Measurements from ENCODE around the gene CITED4. TPM values are rescaled to one million over a fixed set of nuclear protein-coding genes. Genes with fewer than 3 reads are reported as not detected.

Gene CITED4
- polyA plus RNA-seq, 1 of the 3 experiments (the other 2 are of a cell fraction): 10.1 TPM

- no peak for DNase-seq
- H3K27ac ChIP-seq (ENCODE audit: low read depth in 2 of 2, low read length in 1 of 2): peak overlapping the region in 1 of 2 experiments; percentile 30; a peak in 1 of 4 replicates
- H3K9ac ChIP-seq: no peak overlapping the region
- no peaks in the 10 kb centered on the region for H4K20me1 ChIP-seq (ENCODE audit: insufficient read depth)
- no peaks in the 10 kb centered on the region for H3K79me2 ChIP-seq (ENCODE audit: insufficient read depth)
- peaks cover 3% of the 10 kb centered on the region for H3F3A ChIP-seq (replicated peaks; ENCODE audit: insufficient read depth)
- H3K4me2 ChIP-seq: 0 out of 2 replicates have a peak overlapping the region, but pooled peaks have one; percentile 15
- TF ChIP-seq RFX5 (IDR thresholded peaks at IDR 0.05; ENCODE audit: low read length) (no peak), FOXJ3 (CRISPR knock-in tag; IDR thresholded peaks at IDR 0.05) (no peak), NFIC (IDR thresholded peaks at IDR 0.05; ENCODE audit: borderline replicate concordance) (no peak)
- TF ChIP-seq, protein P1, sequence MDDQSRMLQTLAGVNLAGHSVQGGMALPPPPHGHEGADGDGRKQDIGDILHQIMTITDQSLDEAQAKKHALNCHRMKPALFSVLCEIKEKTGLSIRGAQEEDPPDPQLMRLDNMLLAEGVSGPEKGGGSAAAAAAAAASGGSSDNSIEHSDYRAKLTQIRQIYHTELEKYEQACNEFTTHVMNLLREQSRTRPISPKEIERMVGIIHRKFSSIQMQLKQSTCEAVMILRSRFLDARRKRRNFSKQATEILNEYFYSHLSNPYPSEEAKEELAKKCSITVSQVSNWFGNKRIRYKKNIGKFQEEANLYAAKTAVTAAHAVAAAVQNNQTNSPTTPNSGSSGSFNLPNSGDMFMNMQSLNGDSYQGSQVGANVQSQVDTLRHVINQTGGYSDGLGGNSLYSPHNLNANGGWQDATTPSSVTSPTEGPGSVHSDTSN (IDR thresholded peaks at IDR 0.05): no peak
- no peaks in the 10 kb centered on the region for H3K36me3 ChIP-seq (replicated peaks in 1 of 2; ENCODE audit: control insufficient read depth in 1 of 2, insufficient read depth in 2 of 2, low read length in 1 of 2)
- no peaks in the 10 kb centered on the region for H3K9me2 ChIP-seq
- CTCF ChIA-PET: interaction anchor here (1.0 to 1.9 kb wide), 4 partner anchors 10 to 239 kb away, joined by 3 to 6 read pairs (median 4); no protein-coding TSS in a partner anchor
- POLR2A ChIA-PET: no interaction called here
- peaks cover 12 to 24% of the 10 kb centered on the region in 2 experiments; a peak in 2 of 4 replicates for H3K4me1 ChIP-seq (ENCODE audit: control insufficient read depth in 1 of 2, insufficient read depth in 2 of 2, low read depth in 1 of 2, low read length in 1 of 2)
- 0 out of 2 replicates have a peak overlapping the region, but pooled peaks have one; percentile 14 for H2AFZ ChIP-seq (ENCODE audit: low read depth)
- no peak overlapping the region for H3K4me3 ChIP-seq (ENCODE audit: low read depth in 2 of 2, low read length in 1 of 2)
- H3K27me3 ChIP-seq (ENCODE audit: insufficient read depth): no peaks in the 10 kb centered on the region
- no peaks in the 10 kb centered on the region for H3K9me3 ChIP-seq
- 75% methylated on average over 15 of the region's 18 CpGs for WGBS (ENCODE audit: low lambda C conversion rate)
Observed at GRCh38 chr1:40824591-40825434, 37.4 kb downstream of the CITED4 start.

DNA sequence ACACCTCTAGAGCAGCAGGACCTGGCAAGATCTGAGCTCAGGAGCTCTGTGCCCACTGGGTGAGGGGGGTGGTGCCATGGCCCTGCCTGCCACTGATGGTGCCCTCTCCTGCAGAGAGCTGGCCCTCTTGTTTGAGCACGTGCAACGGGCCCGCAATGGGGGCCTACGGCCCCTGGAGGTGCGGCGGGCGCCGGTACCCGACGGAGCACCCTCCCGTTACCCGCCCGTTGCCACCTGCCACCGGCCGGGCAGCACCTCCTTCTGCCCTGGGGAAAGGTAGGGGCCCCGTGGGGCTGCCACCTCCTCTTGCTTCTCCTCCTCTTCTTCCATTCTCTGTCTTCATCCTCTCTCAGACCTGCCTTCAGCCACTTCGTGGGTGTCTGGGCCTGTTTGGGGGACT lies 38.2 kb downstream of the CITED4 start:
- H3K9me2 ChIP-seq: no peaks in the 10 kb centered on the region
- H3K9me3 ChIP-seq: no peaks in the 10 kb centered on the region
- CTCF ChIA-PET: interaction anchor here (0.9 to 1.9 kb wide), 3 partner anchors 24 to 50 kb away, joined by 3 to 6 read pairs (median 6); no protein-coding TSS in a partner anchor
- H3K27ac ChIP-seq (ENCODE audit: low read depth in 2 of 2, low read length in 1 of 2): no peak overlapping the region
- no peaks in the 10 kb centered on the region for H3K79me2 ChIP-seq (ENCODE audit: insufficient read depth)
- no peaks in the 10 kb centered on the region for H3K36me3 ChIP-seq (replicated peaks in 1 of 2; ENCODE audit: control insufficient read depth in 1 of 2, insufficient read depth in 2 of 2, low read length in 1 of 2)
- no peak overlapping the region for H3K4me3 ChIP-seq (ENCODE audit: low read depth in 2 of 2, low read length in 1 of 2)
- POLR2A ChIA-PET: no interaction called here
- no peak overlapping the region for H3K4me2 ChIP-seq
- peaks cover 3% of the 10 kb centered on the region for H3F3A ChIP-seq (replicated peaks; ENCODE audit: insufficient read depth)
- no peak for TF ChIP-seq SIN3A (IDR thresholded peaks at IDR 0.05; ENCODE audit: borderline replicate concordance, low read depth, low read length)
- no peak overlapping the region for H3K9ac ChIP-seq
- WGBS (ENCODE audit: low lambda C conversion rate): 70% methylated on average over 6 of the region's 17 CpGs
- peaks cover 12 to 24% of the 10 kb centered on the region in 2 experiments; a peak in 2 of 4 replicates for H3K4me1 ChIP-seq (ENCODE audit: control insufficient read depth in 1 of 2, insufficient read depth in 2 of 2, low read depth in 1 of 2, low read length in 1 of 2)
- H2AFZ ChIP-seq (ENCODE audit: low read depth): no peak overlapping the region
- H4K20me1 ChIP-seq (ENCODE audit: insufficient read depth): no peaks in the 10 kb centered on the region
- no peaks in the 10 kb centered on the region for H3K27me3 ChIP-seq (ENCODE audit: insufficient read depth)
- no peak for DNase-seq

DNA sequence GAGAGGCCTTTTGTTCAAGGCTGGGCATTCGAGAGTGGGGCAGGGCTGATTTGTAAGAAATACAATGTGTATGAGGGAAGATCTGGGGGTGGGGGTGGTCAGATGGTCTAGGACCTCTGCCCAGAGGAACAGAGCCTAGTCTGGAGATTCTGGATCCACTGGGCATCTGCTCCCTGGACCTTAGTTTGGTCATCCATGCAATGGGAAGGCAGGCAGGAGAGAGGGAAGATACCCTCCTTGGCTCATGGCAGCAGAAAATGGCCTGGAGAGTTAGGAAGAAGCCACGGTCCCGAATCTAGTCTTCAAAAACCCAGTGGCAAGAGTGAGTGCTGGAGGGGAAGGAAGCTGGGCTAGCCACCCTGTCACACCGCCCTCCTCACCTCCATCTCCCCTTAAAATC lies 38.8 kb downstream of the CITED4 start:
- H3K79me2 ChIP-seq (ENCODE audit: insufficient read depth): no peaks in the 10 kb centered on the region
- no peaks in the 10 kb centered on the region for H3K9me2 ChIP-seq
- no peak for DNase-seq
- ChIA-PET CTCF (interaction anchor here (0.9 kb wide), 1 partner anchor 26 kb away, joined by 6 read pairs; no protein-coding TSS in a partner anchor), POLR2A (no interaction called here)
- no peak overlapping the region for H3K4me2 ChIP-seq
- peaks cover 3% of the 10 kb centered on the region for H3F3A ChIP-seq (replicated peaks; ENCODE audit: insufficient read depth)
- no peak overlapping the region for H3K4me3 ChIP-seq (ENCODE audit: low read depth in 2 of 2, low read length in 1 of 2)
- H2AFZ ChIP-seq (ENCODE audit: low read depth): no peak overlapping the region
- peaks cover 12 to 24% of the 10 kb centered on the region in 2 experiments; a peak in 2 of 4 replicates for H3K4me1 ChIP-seq (ENCODE audit: control insufficient read depth in 1 of 2, insufficient read depth in 2 of 2, low read depth in 1 of 2, low read length in 1 of 2)
- no peaks in the 10 kb centered on the region for H3K27me3 ChIP-seq (ENCODE audit: insufficient read depth)
- 87% methylated on average over 4 of the region's 4 CpGs for WGBS (ENCODE audit: low lambda C conversion rate)
- no peaks in the 10 kb centered on the region for H3K9me3 ChIP-seq
- H3K9ac ChIP-seq: no peak overlapping the region
- no peaks in the 10 kb centered on the region for H3K36me3 ChIP-seq (replicated peaks in 1 of 2; ENCODE audit: control insufficient read depth in 1 of 2, insufficient read depth in 2 of 2, low read length in 1 of 2)
- H4K20me1 ChIP-seq (ENCODE audit: insufficient read depth): no peaks in the 10 kb centered on the region
- no peak overlapping the region for H3K27ac ChIP-seq (ENCODE audit: low read depth in 2 of 2, low read length in 1 of 2)
- no peak for TF ChIP-seq FOSL2 (IDR thresholded peaks at IDR 0.05; ENCODE audit: borderline replicate concordance, low read depth)
- TF ChIP-seq RFX5 (IDR thresholded peaks at IDR 0.05; ENCODE audit: low read length): no peak
- TF ChIP-seq, protein P1 (IDR thresholded peaks at IDR 0.05): no peak
- TF ChIP-seq NFIC (IDR thresholded peaks at IDR 0.05; ENCODE audit: borderline replicate concordance): no peak
- TF ChIP-seq POLR2AphosphoS5 (IDR thresholded peaks at IDR 0.05; ENCODE audit: low read depth, low read length): no peak
- no peak for TF ChIP-seq SIN3A (IDR thresholded peaks at IDR 0.05; ENCODE audit: borderline replicate concordance, low read depth, low read length)
- TF ChIP-seq MXI1 (IDR thresholded peaks at IDR 0.05; ENCODE audit: low read depth, low read length): no peak
- TF ChIP-seq, protein P2, sequence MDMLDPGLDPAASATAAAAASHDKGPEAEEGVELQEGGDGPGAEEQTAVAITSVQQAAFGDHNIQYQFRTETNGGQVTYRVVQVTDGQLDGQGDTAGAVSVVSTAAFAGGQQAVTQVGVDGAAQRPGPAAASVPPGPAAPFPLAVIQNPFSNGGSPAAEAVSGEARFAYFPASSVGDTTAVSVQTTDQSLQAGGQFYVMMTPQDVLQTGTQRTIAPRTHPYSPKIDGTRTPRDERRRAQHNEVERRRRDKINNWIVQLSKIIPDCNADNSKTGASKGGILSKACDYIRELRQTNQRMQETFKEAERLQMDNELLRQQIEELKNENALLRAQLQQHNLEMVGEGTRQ (IDR thresholded peaks at IDR 0.05; ENCODE audit: borderline replicate concordance, low read depth, low read length): no peak
- no peak for TF ChIP-seq FOXJ3 (CRISPR knock-in tag; IDR thresholded peaks at IDR 0.05)
- no peak for TF ChIP-seq RCOR1 (IDR thresholded peaks at IDR 0.05; ENCODE audit: low read length)
